DND-41 (cell line): ENCODE results near the gene ST6GALNAC2.
A peak's percentile ranks its signal among the peaks of the same experiment; 100 is the strongest.
"Not testable (repeated sequence)": the region's sequence is repeated elsewhere in the genome, so short reads cannot be mapped to it uniquely, and the experiment has no call there.

Experiments
- ATAC-seq: fragments of 200-7000 bp; cut with Tn5 transposase; 3 replicates; pipeline ENCODE4 v1.9.1; 2021; ENCODE audit warnings: low read depth; ENCODE audit not compliant: insufficient read depth
- DNase-seq: peaks from one replicate; pipeline ENCODE4 v3.0.0-alpha.2; 2020
- H2AFZ ChIP-seq: 2 replicates; pipeline ENCODE4 v1.6.0; 2012; ENCODE audit warnings: low read depth, low read length
- H3K27ac ChIP-seq: 2 replicates; pipeline ENCODE4 v1.5.1; 2012; ENCODE audit warnings: low read length, inconsistent platforms
- H3K27me3 ChIP-seq: fragments of 200-600 bp; sonication (generic); 2 replicates; pipeline ENCODE4 v1.6.0; 2012; ENCODE audit warnings: low read length, mild to moderate bottlenecking, inconsistent platforms; ENCODE audit not compliant: insufficient read depth, poor library complexity
- H3K36me3 ChIP-seq: 2 replicates; pipeline ENCODE4 v1.5.1; 2012; ENCODE audit warnings: low read length, inconsistent platforms; ENCODE audit not compliant: insufficient read depth
- H3K4me1 ChIP-seq: 2 replicates; pipeline ENCODE4 v1.5.1; 2012; ENCODE audit warnings: mild to moderate bottlenecking, low read length; ENCODE audit not compliant: insufficient read depth
- H3K4me2 ChIP-seq: 2 replicates; pipeline ENCODE4 v1.6.0; 2012; ENCODE audit warnings: mild to moderate bottlenecking, moderate library complexity, low read length, inconsistent platforms; ENCODE audit not compliant: insufficient read depth
- H3K4me3 ChIP-seq, 2 experiments: fragments of 200-600 bp in 1 of 2; shearing (Covaris generic) in 1 of 2; 2 replicates each; pipeline ENCODE4 v1.5.1; 2012 to 2016; ENCODE audit warnings: inconsistent platforms in 2 of 2, low read length in 2 of 2, mild to moderate bottlenecking in 2 of 2, low read depth in 1 of 2, moderate library complexity in 1 of 2
- H3K79me2 ChIP-seq: 2 replicates; pipeline ENCODE4 v1.6.0; 2012; ENCODE audit warnings: low read length, inconsistent platforms; ENCODE audit not compliant: insufficient read depth
- H3K9ac ChIP-seq: 2 replicates; pipeline ENCODE4 v1.6.0; 2012; ENCODE audit warnings: low read depth, mild to moderate bottlenecking, inconsistent platforms, low read length, moderate library complexity
- H3K9me3 ChIP-seq: 2 replicates; pipeline ENCODE4 v1.5.1; 2012; ENCODE audit warnings: low read length, moderate library complexity, mild to moderate bottlenecking, inconsistent platforms; ENCODE audit not compliant: insufficient read depth, severe bottlenecking
- H4K20me1 ChIP-seq: 2 replicates; pipeline ENCODE4 v1.6.0; 2012; ENCODE audit warnings: low read length; ENCODE audit not compliant: insufficient read depth
- EZH2 ChIP-seq: IDR thresholded peaks from 3 replicates; pipeline ENCODE4 v1.6.1; 2012; ENCODE audit warnings: borderline replicate concordance, low read depth, mild to moderate bottlenecking, moderate library complexity, low read length, inconsistent platforms; ENCODE audit not compliant: severe bottlenecking
- TF ChIP-seq, protein P1 (sequence below): IDR thresholded peaks from 2 replicates; pipeline ENCODE4 v1.5.1; 2012; ENCODE audit warnings: borderline replicate concordance, low read length, moderate library complexity, mild to moderate bottlenecking; ENCODE audit not compliant: poor library complexity, severe bottlenecking; ENCODE audit errors: extremely low read depth

ST6GALNAC2 gene

GRCh38 chr17:76560036-76560876 is 25.4 kb downstream of the ST6GALNAC2 start:
- Histone ChIP-seq H3K4me3 (peak overlapping the region in 1 of 2 experiments; percentile 43; a peak in 1 of 4 replicates), H3K27me3 (no peaks in the 10 kb centered on the region), H4K20me1 (peaks cover 51% of the 10 kb centered on the region), H3K4me2 (peak overlapping the region; percentile 77; the same call in 1 of the 2 replicates), H3K79me2 (peaks cover 65% of the 10 kb centered on the region), H3K36me3 (peaks cover 57% of the 10 kb centered on the region), H3K9me3 (no peaks in the 10 kb centered on the region), H3K27ac (0 out of 2 replicates have a peak overlapping the region, but pooled peaks have one; percentile 15), H3K4me1 (peaks cover 50% of the 10 kb centered on the region), H3K9ac (peak overlapping the region; percentile 87), H2AFZ (no peak overlapping the region)
- ATAC-seq, result no peak
- TF ChIP-seq, protein P1, sequence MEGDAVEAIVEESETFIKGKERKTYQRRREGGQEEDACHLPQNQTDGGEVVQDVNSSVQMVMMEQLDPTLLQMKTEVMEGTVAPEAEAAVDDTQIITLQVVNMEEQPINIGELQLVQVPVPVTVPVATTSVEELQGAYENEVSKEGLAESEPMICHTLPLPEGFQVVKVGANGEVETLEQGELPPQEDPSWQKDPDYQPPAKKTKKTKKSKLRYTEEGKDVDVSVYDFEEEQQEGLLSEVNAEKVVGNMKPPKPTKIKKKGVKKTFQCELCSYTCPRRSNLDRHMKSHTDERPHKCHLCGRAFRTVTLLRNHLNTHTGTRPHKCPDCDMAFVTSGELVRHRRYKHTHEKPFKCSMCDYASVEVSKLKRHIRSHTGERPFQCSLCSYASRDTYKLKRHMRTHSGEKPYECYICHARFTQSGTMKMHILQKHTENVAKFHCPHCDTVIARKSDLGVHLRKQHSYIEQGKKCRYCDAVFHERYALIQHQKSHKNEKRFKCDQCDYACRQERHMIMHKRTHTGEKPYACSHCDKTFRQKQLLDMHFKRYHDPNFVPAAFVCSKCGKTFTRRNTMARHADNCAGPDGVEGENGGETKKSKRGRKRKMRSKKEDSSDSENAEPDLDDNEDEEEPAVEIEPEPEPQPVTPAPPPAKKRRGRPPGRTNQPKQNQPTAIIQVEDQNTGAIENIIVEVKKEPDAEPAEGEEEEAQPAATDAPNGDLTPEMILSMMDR, result no peak
- TF ChIP-seq EZH2, result no peak
- DNase-seq, result no peak

GRCh38 chr17:76559460-76559859 is 26.2 kb downstream of the ST6GALNAC2 start:
- Histone ChIP-seq H3K79me2 (peaks cover 65% of the 10 kb centered on the region), H3K36me3 (peaks cover 49% of the 10 kb centered on the region), H3K4me1 (peaks cover 50% of the 10 kb centered on the region), H3K4me3 (peak overlapping the region; percentile 81 to 83; a peak in 3 of 4 replicates), H3K9ac (peak overlapping the region; percentile 87), H3K4me2 (peak overlapping the region; percentile 77), H3K27ac (peak overlapping the region; percentile 89), H4K20me1 (peaks cover 44% of the 10 kb centered on the region)
- not testable (repeated sequence) for H2AFZ ChIP-seq, H3K27me3 ChIP-seq, DNase-seq, H3K9me3 ChIP-seq, ATAC-seq

GRCh38 chr17:76558198-76559095 is 27.2 kb downstream of the ST6GALNAC2 start:
- TF ChIP-seq, protein P1, result peak; percentile 82
- TF ChIP-seq EZH2, result no peak
- Histone ChIP-seq H3K79me2 (peaks cover 65% of the 10 kb centered on the region), H3K27me3 (no peaks in the 10 kb centered on the region), H3K4me2 (peak overlapping the region; percentile 77), H3K27ac (peak overlapping the region; percentile 89), H3K4me3 (peak overlapping the region; percentile 81 to 83), H4K20me1 (peaks cover 42% of the 10 kb centered on the region), H3K4me1 (peaks cover 50% of the 10 kb centered on the region), H2AFZ (peak overlapping the region; percentile 87), H3K36me3 (peaks cover 49% of the 10 kb centered on the region), H3K9ac (peak overlapping the region; percentile 87), H3K9me3 (no peaks in the 10 kb centered on the region)
- no peak for DNase-seq
- ATAC-seq, result no peak
